Spleen (tissue), 11 donors: ENCODE measurements around the gene HJV. TPM values are rescaled to one million over a fixed set of nuclear protein-coding genes. Genes with fewer than 3 reads are reported as not detected.
A peak's percentile ranks its signal among the peaks of the same experiment; 100 is the strongest.

Experiments used
- DNase-seq: peaks from one replicate; pipeline ENCODE4 v3.0.0-alpha.2; 2020
- H3K27ac ChIP-seq, 8 donors: fragments of 200-600 bp; sonication (generic) in 7 of 8; 1 replicate in 4 of 8; 2 replicates in 4 of 8; pipeline versions ENCODE4 v1.5.0 to v1.8.0; 2016 to 2021; ENCODE audit warnings: inconsistent platforms in 4 of 8, mild to moderate bottlenecking in 4 of 8, moderate library complexity in 1 of 8
- H3K27me3 ChIP-seq, 7 donors: fragments of 200-600 bp; sonication (generic) in 6 of 7; replicated peaks in 1 of 7; 1 replicate in 4 of 7; 2 replicates in 3 of 7; pipeline versions ENCODE4 v1.5.0 to v1.8.0; 2016 to 2021; ENCODE audit warnings: inconsistent platforms in 3 of 7, mild to moderate bottlenecking in 1 of 7
- H3K36me3 ChIP-seq, 6 donors: fragments of 200-600 bp; sonication (generic) in 5 of 6; 1 replicate in 4 of 6; 2 replicates in 2 of 6; pipeline versions ENCODE4 v1.5.0 to v1.8.0; 2016 to 2021; ENCODE audit warnings: inconsistent platforms in 2 of 6
- H3K4me1 ChIP-seq, 6 donors: fragments of 200-600 bp; sonication (generic) in 5 of 6; 1 replicate in 3 of 6; 2 replicates in 3 of 6; pipeline versions ENCODE4 v1.5.0 to v1.8.0; 2016 to 2021; ENCODE audit warnings: inconsistent platforms in 3 of 6
- H3K4me3 ChIP-seq, 8 donors: fragments of 200-600 bp; sonication (generic) in 7 of 8; 1 replicate in 4 of 8; 2 replicates in 4 of 8; pipeline versions ENCODE4 v1.5.0 to v1.8.0; 2016 to 2021; ENCODE audit warnings: inconsistent platforms in 4 of 8, mild to moderate bottlenecking in 4 of 8, moderate library complexity in 2 of 8
- H3K9me3 ChIP-seq, 8 donors: fragments of 200-600 bp; sonication (generic) in 7 of 8; 1 replicate in 4 of 8; 2 replicates in 4 of 8; pipeline versions ENCODE4 v1.5.0 to v1.8.0; 2016 to 2021; ENCODE audit warnings: inconsistent platforms in 4 of 8
- CTCF ChIP-seq, 11 experiments: fragments of 200-600 bp in 7 of 11; fragments of 450-650 bp in 4 of 11; sonication (generic) in 4 of 11; IDR thresholded peaks in 8 of 11; conservative IDR thresholded peaks in 3 of 11; 1 replicate in 7 of 11; 2 replicates in 4 of 11; pipeline versions ENCODE4 v1.4.0 to v1.8.0; 2016 to 2021; ENCODE audit warnings: antibody characterized with exemption in 11 of 11, inconsistent platforms in 4 of 11, mild to moderate bottlenecking in 1 of 11
- POLR2A ChIP-seq, 3 donors: fragments of 450-650 bp; IDR thresholded peaks; one replicate each; pipeline ENCODE4 v1.5.1; 2017; ENCODE audit warnings: antibody characterized with exemption in 3 of 3, mild to moderate bottlenecking in 1 of 3
- POLR2AphosphoS5 ChIP-seq, 3 donors: sonication (generic); formaldehyde crosslinking; IDR thresholded peaks; one replicate each; pipeline ENCODE4 v1.5.1; 2017; ENCODE audit warnings: antibody characterized with exemption in 3 of 3
- WGBS, 5 donors: extraction: QIAGEN DNeasy Blood & Tissue Kit in 3 of 5; methylation state at CpG; one replicate each; pipeline versions ENCODE4 v1.1.5 to v1.1.7; 2013 to 2018; 5-methylcytosine and 5-hydroxymethylcytosine counted together
- intact Hi-C: fragments of 100-400 bp; cut with DNase I; formaldehyde crosslinking; loops from one replicate; pipeline ENCODE4 v1.15.0; 2023; ENCODE audit warnings: low total_unique reads
- polyA plus RNA-seq, 3 donors: library from polyadenylated mRNA; stranded (reverse); fragments of 200-250 nt; gene quantifications; one replicate each; pipeline ENCODE4 v1.2.1, GENCODE V29; 2013
- small RNA-seq, 4 donors: library from RNA; depleted of rRNA; stranded (forward); fragments of <200 nt; gene quantifications; one replicate each; pipeline ENCODE3, GENCODE V24; 2016
- total RNA-seq, 7 donors: library from RNA; depleted of rRNA in 3 of 7; stranded (reverse); fragments of >200 nt in 3 of 7; fragmentation: NEBNext Ultra II Directional in 4 of 7; extraction: Animal tissue kit (Norgen Biotek cat#: 25700) in 4 of 7; gene quantifications; one replicate each; pipeline versions ENCODE4 v1.1.0 to v1.2.1, GENCODE V29; 2016 to 2021
- donor health status: healthy with polysubstance abuse.
- donor health status: DM: no; HTN: no; CAD: no; lungs with moderate emphysema.
- donor health status: DM: no; HTN: no; CAD: no.
- donor health status: Bipolar disorder and iron deficiency.
- donor health status: healthy.
- donor health status: DM: no; HTN: no; CAD: no.
- donor health status: DM: yes; HTN: yes; CAD: no.

The HJV gene
- total and polyA plus RNA-seq, 10 donors: not detected

- Histone ChIP-seq H3K4me3 (no peak overlapping the region), H3K4me1 (peaks cover 22 to 36% (median 31%) of the 10 kb centered on the region in 6 donors), H3K36me3 (peaks cover 0 to 14% (median 0%) of the 10 kb centered on the region in 6 donors), H3K27ac (peak overlapping the region in 4 of 8 donors; percentile 11 to 43 (median 26)), H3K27me3 (no peaks in the 10 kb centered on the region), H3K9me3 (no peaks in the 10 kb centered on the region)
- WGBS, 5 donors: 79 to 89% (median 86%) methylated on average over 7 of the region's 7 CpGs
- intact Hi-C loops: loop anchor here (5.0 kb wide), 1 partner anchor 38 kb away; no protein-coding TSS in a partner anchor
- no peak for TF ChIP-seq POLR2AphosphoS5 (IDR thresholded peaks at IDR 0.05)
- TF ChIP-seq POLR2A (IDR thresholded peaks at IDR 0.05): no peak
- TF ChIP-seq CTCF (IDR thresholded peaks at IDR 0.05 in 8 of 11, conservative IDR thresholded peaks at IDR 0.05 in 3 of 11): no peak
- DNase-seq: no peak
These were observed 46.8 kb downstream of the HJV start for GRCh38 chr1:145974721-145975120.

GRCh38 chr1:145972580-145972979 is 49.0 kb downstream of the HJV start:
- DNase-seq: no peak
- Histone ChIP-seq H3K9me3 (peaks cover 0 to 2% (median under 1%) of the 10 kb centered on the region in 8 donors), H3K36me3 (peaks cover 0 to 14% (median 0%) of the 10 kb centered on the region in 6 donors), H3K27me3 (no peaks in the 10 kb centered on the region), H3K27ac (no peak overlapping the region), H3K4me3 (no peak overlapping the region), H3K4me1 (peaks cover 6 to 23% (median 11%) of the 10 kb centered on the region in 6 donors)
- intact Hi-C loops: no loop called here
- 68 to 87% (median 79%) methylated on average over 7 of the region's 7 CpGs for WGBS, 5 donors
- TF ChIP-seq CTCF (IDR thresholded peaks at IDR 0.05 in 8 of 11, conservative IDR thresholded peaks at IDR 0.05 in 3 of 11) (no peak), POLR2AphosphoS5 (IDR thresholded peaks at IDR 0.05) (no peak)

Small RNA genes lying within 50 kb of the gene (small RNA-seq; reads per million reads assigned to genes)
- gene RNVU1-6: 1.1 to 4.2 (median 2.0) reads per million in 4 donors

Other genes starting within 250 kb of the HJV start
- gene RNF115, start 197.6 kb downstream of the HJV start, total RNA-seq: 10 to 100 TPM; 12.0 to 27.2 (median 17.5) TPM
- 1 to 10 TPM; 4.8 to 5.9 (median 5.0) TPM for gene RNF115, start 197.6 kb downstream of the HJV start, polyA plus RNA-seq
- 10 to 100 TPM; 28.5 to 37.0 (median 32.5) TPM for gene POLR3C, start 197.5 kb downstream of the HJV start, total RNA-seq
- gene POLR3C, start 197.5 kb downstream of the HJV start, polyA plus RNA-seq: 10 to 100 TPM; 15.7 to 17.2 (median 16.2) TPM
- 1 to 10 TPM; 4.3 to 7.5 (median 5.4) TPM for gene NUDT17, start 176.1 kb downstream of the HJV start, total RNA-seq
- gene NUDT17, start 176.1 kb downstream of the HJV start, polyA plus RNA-seq: 1 to 10 TPM; 4.8 to 6.7 (median 4.8) TPM
- 10 to 100 TPM; 20.1 to 29.5 (median 26.2) TPM for gene PIAS3, start 162.7 kb downstream of the HJV start, total RNA-seq
- gene PIAS3, start 162.7 kb downstream of the HJV start, polyA plus RNA-seq: 10 to 100 TPM; 10.1 to 16.9 (median 11.7) TPM
- gene ANKRD35, start 135.9 kb downstream of the HJV start, total RNA-seq: 1 to 10 TPM in 1 of 7 donors, under 1 TPM in 6; 0.26 to 1.3 (median 0.47) TPM
- gene ANKRD35, start 135.9 kb downstream of the HJV start, polyA plus RNA-seq: under 1 TPM; 0.38 to 0.65 (median 0.57) TPM
- gene ITGA10, start 111.7 kb downstream of the HJV start, total RNA-seq: 1 to 10 TPM in 6 of 7 donors, under 1 TPM in 1; 0.69 to 5.3 (median 3.0) TPM
- gene ITGA10, start 111.7 kb downstream of the HJV start, polyA plus RNA-seq: 1 to 10 TPM; 1.0 to 2.1 (median 2.0) TPM
- gene PEX11B, start 103.0 kb downstream of the HJV start, total RNA-seq: 10 to 100 TPM; 23.4 to 35.4 (median 32.3) TPM
- gene PEX11B, start 103.0 kb downstream of the HJV start, polyA plus RNA-seq: 10 to 100 TPM; 20.3 to 28.0 (median 26.7) TPM
- gene RBM8A, start 94.3 kb downstream of the HJV start, total RNA-seq: 100 to 1,000 TPM; 111 to 187 (median 122) TPM
- 100 to 1,000 TPM in 2 of 3 donors, 10 to 100 TPM in 1; 87.0 to 117 (median 101) TPM for gene RBM8A, start 94.3 kb downstream of the HJV start, polyA plus RNA-seq
- 10 to 100 TPM; 35.1 to 52.9 (median 39.5) TPM for gene LIX1L, start 63.7 kb downstream of the HJV start, total RNA-seq
- 10 to 100 TPM; 11.0 to 17.8 (median 14.4) TPM for gene LIX1L, start 63.7 kb downstream of the HJV start, polyA plus RNA-seq
- 1 to 10 TPM in 5 of 7 donors, under 1 TPM in 2; 0.79 to 3.1 (median 1.2) TPM for gene ANKRD34A, start 57.2 kb downstream of the HJV start, total RNA-seq
- under 1 TPM; 0.57 to 0.99 (median 0.62) TPM for gene ANKRD34A, start 57.2 kb downstream of the HJV start, polyA plus RNA-seq
- 10 to 100 TPM; 22.1 to 34.0 (median 31.1) TPM for gene POLR3GL, start 57.0 kb downstream of the HJV start, total RNA-seq
- gene POLR3GL, start 57.0 kb downstream of the HJV start, polyA plus RNA-seq: 10 to 100 TPM; 55.6 to 69.2 (median 63.0) TPM
- 1,000 to 10,000 TPM in 5 of 7 donors, 100 to 1,000 TPM in 2; 622 to 2,368 (median 1,747) TPM for gene TXNIP, start 25.2 kb downstream of the HJV start, total RNA-seq
- gene TXNIP, start 25.2 kb downstream of the HJV start, polyA plus RNA-seq: 100 to 1,000 TPM; 446 to 779 (median 670) TPM
- 1 to 10 TPM; 2.8 to 7.1 (median 4.4) TPM for gene NBPF10, start 123.1 kb upstream of the HJV start, total RNA-seq
- gene NBPF10, start 123.1 kb upstream of the HJV start, polyA plus RNA-seq: 1 to 10 TPM in 1 of 3 donors, under 1 TPM in 2; 0.78 to 1.6 (median 0.91) TPM
- gene NOTCH2NLA, start 207.3 kb upstream of the HJV start, total RNA-seq: 100 to 1,000 TPM in 1 of 7 donors, 10 to 100 TPM in 6; 67.7 to 114 (median 77.7) TPM
- gene NOTCH2NLA, start 207.3 kb upstream of the HJV start, polyA plus RNA-seq: 10 to 100 TPM; 13.3 to 24.9 (median 18.7) TPM